GM12864 (cell line): ENCODE measurements around the gene YPEL3.
A peak's percentile ranks its signal among the peaks of the same experiment; 100 is the strongest.

ENCODE experiments used
- DNase-seq: peaks from one replicate; pipeline ENCODE4 v3.0.0-alpha.2; 2011; ENCODE audit warnings: low read depth
- H3K4me3 ChIP-seq: 2 replicates; pipeline ENCODE4 v1.5.1; 2011; ENCODE audit warnings: mild to moderate bottlenecking, low read depth, low read length, control low read depth
- TF ChIP-seq, protein P1 (sequence below): IDR thresholded peaks from 2 replicates; pipeline ENCODE4 v1.5.1; 2011; ENCODE audit warnings: low read depth, mild to moderate bottlenecking, moderate library complexity, low read length, control low read depth, inconsistent platforms; ENCODE audit errors: missing control alignments

The YPEL3 gene

DNA sequence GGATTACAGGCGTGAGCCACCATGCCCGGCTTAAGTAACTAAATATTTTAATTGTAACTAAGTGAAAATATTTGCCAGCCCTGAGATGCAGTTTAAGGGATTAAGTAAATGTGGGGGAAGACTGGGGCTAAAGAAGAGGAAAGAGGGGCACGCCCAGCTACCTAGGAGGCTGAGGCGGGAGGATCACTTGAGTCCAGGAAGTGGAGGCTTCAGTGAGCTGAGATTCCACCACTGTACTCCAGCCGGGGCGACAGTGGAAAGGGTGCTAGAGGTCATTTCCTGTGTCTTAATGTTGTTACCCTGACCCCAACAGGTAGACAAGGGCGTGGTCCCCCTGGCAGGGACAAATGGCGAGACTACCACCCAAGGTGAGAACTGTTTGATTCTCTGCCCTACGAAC lies 27.7 kb downstream of the YPEL3 start:
- no peak overlapping the region for H3K4me3 ChIP-seq
- TF ChIP-seq, protein P1, sequence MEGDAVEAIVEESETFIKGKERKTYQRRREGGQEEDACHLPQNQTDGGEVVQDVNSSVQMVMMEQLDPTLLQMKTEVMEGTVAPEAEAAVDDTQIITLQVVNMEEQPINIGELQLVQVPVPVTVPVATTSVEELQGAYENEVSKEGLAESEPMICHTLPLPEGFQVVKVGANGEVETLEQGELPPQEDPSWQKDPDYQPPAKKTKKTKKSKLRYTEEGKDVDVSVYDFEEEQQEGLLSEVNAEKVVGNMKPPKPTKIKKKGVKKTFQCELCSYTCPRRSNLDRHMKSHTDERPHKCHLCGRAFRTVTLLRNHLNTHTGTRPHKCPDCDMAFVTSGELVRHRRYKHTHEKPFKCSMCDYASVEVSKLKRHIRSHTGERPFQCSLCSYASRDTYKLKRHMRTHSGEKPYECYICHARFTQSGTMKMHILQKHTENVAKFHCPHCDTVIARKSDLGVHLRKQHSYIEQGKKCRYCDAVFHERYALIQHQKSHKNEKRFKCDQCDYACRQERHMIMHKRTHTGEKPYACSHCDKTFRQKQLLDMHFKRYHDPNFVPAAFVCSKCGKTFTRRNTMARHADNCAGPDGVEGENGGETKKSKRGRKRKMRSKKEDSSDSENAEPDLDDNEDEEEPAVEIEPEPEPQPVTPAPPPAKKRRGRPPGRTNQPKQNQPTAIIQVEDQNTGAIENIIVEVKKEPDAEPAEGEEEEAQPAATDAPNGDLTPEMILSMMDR, result no peak
- no peak for DNase-seq

DNA sequence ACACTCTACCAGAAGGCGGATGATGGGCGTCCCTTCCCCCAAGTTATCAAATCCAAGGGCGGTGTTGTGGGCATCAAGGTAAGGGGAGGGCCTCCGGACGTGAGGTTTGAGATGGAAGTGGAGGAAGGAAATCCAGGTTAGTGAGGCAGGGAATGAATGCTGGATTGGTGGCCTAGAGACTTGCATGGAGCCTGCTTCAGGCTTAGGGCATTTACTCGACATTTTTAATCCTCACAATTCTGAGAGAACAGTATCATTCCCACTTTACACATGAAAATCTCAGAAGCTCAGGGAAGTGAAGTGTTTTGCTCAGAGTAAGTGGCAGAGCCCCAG lies 28.5 kb downstream of the YPEL3 start:
- TF ChIP-seq, protein P1, result no peak
- no peak for DNase-seq
- H3K4me3 ChIP-seq, result peak overlapping the region; percentile 78

DNA sequence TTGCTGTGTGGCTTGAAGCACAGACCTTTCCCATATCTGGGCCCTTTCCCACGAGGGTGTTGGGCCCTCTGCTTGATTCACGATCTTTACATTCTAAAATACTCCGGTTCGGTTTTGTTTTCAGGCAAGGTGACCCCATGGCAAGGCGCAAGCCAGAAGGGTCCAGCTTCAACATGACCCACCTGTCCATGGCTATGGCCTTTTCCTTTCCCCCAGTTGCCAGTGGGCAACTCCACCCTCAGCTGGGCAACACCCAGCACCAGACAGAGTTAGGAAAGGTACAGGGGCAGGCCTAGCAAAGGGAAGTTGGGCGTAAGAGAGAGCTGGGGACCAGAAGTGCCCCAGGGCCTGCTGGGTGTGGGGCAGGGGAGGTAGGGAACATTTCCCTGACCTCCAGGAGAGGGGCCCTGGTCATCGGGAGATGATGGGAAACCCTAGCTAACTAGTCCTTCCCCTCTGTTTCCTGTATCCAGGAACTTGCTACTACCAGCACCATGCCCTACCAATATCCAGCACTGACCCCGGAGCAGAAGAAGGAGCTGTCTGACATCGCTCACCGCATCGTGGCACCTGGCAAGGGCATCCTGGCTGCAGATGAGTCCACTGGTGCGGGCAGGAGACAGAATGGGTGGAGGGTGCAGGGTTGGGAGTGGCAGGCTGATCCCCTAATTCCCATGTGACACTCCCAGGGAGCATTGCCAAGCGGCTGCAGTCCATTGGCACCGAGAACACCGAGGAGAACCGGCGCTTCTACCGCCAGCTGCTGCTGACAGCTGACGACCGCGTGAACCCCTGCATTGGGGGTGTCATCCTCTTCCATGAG lies 29.0 kb downstream of the YPEL3 start:
- TF ChIP-seq, protein P1, result no peak
- peak overlapping the region; percentile 78 for H3K4me3 ChIP-seq
- no peak for DNase-seq

DNA sequence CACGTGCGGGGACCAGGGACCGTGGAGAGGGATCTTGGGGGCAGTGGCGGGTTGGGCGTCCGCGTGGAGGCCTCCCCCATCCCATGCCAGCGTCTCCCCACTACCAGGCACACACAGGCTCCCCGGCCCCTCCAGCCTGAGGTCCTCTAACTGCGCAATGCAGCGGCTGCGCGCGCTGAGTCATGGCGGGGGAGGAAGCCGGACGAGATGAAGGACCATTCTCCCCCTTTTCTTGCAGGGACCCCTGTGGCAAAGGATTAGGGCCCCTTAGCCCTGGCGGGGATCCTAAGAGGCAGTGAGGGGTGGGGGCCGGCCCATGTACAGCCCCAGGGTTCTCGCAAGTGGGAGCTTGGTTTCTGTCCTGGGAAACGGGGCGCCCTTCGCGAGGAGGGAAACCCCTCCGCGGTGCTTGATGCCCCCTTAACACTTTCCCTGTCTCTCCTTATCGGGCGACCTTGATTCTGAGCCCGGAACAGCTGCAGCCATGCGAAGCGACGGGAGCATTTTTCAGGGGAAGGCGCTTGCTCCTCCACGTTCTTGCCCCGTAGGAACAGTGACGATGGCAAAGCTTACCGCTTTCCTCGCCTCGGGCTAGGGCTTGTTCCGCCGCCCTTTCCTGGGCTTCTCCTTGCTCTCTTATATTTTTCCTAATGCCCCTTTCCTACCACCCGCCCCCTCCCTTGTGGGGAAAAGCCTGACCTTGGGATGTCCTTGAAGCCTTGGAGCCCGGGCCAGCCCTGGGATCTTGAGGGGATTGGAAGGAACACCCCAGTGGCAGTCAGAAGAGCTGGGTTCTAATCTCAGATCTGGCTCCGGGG lies 29.9 kb downstream of the YPEL3 start:
- TF ChIP-seq, protein P1, result no peak
- peak overlapping the region; percentile 78 for H3K4me3 ChIP-seq
- no peak for DNase-seq

DNA sequence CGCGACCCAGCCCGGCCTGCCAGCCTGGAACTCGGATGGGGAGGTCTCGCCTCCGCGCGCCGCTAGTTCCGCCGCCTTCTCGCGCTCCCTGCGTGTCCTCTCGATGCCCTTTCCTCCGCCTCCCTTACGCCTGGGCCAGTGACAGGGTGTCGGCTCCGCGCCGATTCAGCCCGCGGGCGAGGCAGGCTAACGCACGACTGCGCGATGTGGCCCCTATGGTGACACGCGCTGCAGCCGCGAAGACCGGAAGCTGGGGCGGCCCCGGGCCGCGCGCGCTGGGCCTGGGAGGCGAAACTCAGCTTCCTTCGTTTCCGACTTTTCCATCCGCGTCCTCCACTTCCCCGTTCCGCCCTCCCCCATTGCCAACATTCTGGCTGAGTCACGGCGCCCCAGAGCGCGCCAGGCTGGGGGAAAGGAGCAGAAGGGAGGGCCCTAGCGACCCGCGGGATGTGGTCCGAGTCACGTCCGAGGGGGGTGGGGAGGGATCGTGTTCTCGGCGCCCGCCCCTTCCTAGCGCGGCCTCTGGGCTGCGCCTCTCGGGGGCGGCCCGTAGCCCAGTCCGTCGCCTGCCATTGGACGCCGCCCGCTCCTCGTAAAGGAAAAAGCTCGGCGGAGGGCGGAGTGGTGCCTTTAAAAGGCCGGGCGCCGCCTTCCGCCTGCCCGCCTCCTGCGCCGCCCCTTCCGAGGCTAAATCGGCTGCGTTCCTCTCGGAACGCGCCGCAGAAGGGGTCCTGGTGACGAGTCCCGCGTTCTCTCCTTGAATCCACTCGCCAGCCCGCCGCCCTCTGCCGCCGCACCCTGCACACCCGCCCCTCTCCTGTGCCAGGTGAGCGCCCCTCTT lies 30.7 kb downstream of the YPEL3 start, which contains the start of gene ALDOA:
Gene ALDOA (plus strand): TSS at position 659 of the 841 bp plus-strand sequence. CDS start 1,138 bp downstream, outside the sequence.
- TF ChIP-seq, protein P1, result no peak

DNA sequence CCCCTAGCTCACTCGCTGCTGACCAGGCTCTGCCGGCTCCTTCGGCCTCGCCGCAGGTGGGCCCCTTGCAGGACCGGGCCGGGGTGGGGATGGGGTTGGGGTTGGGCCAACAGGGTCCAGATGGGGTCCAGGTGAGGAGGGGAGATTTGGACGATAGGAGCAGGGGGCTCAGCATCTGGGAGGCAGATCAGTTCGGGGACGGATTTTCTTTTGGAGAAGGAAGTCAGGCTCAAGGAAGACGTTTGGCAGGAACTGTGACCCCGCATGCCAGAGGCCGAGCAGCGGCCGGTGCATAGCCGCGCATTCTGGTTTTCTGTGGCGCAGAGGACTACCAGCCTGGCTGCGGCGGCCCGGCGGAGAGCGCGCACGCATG lies 31.3 kb downstream of the YPEL3 start:
- DNase-seq, result no peak
- TF ChIP-seq, protein P1, result no peak
- peak overlapping the region; percentile 78 for H3K4me3 ChIP-seq

More for the DNA sequence above, 30.7 kb downstream of the YPEL3 start, which contains the start of gene ALDOA:
- H3K4me3 ChIP-seq, result peak within 1 kb of the TSS; percentile 78
- peak; percentile 81 for DNase-seq
